DMS153 treated with DMSO at 0.1 percent for 48 hours (cell line): ENCODE measurements around the gene VPS39.

ENCODE experiments used
- DNase-seq: peaks from one replicate; lab custom pipeline; 2025; ENCODE audit not compliant: unreplicated experiment; lab: John Stamatoyannopoulos, UW

VPS39 gene

DNA sequence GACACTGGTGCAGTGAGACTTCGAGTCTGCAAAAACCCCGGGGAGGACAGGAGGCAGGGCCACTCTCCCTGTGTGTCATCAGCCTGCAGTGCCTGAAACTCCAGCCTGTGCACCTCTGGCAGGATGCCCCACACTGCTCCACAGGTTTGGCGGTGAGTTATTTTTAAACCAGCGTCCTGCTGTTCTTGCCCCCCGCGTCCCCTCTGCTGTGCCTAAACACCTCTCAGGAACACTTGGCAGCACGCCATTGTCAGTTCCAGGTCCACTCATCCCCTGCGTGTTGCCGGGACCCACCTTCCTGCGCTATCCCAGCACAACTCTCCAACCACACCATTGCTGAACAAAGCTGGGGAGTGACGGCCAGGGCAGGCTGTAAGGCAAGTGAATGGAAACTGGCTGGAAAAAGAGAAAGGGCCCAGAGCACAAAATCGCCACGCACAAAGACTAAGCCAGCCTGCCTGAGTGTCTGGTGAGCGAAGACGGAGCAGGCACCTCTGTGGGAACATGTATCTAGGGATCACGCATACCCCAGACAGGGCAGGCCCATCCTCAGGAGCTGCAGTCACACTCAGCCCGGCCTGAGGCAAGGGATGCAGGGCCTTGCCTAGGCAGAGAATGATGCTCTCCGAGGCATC lies 48.6 kb downstream of the VPS39 start:
- no peak for DNase-seq

DNA sequence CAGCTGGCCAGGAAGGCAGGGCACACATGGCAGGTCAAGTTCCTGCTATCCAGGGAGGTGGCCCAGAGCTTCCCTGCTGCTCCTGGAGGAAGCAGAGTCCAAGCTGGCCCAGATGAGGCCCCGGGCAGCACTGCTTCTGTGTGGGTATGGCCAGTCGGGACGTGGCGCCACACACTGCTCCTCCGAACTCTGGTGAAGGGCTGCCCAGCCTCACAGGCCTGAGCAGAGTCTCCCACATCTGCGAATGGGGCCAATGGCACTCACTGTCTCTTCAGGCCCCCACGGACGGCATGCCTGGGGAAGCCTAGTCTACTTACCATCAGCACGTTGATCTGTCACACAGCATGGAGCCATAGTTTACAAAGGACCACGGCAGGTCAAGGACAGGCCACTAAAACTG lies 49.2 kb downstream of the VPS39 start:
- DNase-seq, result no peak

DNA sequence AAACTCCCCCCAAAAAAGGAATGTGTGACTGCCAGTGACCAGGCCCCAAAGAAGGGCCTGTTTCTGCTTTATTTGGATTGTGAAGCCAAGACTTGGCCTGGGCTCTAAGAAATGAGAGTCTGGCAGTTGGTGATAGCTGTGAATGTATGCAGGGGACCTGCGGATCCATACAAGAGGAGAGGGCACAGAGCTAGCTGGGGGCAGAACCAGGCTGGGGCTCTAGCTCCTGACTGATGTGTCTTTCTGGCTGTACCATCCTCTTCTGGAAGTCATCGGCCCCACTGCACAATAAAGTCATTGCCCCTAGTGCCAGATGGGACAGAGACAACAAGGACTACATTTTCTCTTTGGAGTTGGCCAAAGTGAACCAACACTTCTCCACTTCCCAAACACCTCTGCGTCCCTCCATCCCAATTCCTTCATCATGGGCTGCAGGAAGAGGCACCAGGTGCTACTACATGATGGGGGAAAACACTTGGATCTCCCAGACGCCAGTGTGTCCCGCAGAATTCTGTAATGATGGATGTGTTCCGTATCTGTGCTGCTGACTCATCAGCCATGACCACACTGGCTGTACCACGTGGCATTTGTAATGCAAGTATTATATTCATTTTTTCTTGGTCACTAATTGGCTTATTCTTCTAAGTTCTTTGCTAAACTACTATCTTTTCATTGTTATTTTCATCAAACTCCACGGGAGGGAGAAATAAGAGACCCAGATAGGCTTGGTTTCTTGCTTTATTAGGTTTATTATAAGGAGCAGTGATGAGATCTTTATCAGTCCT lies 49.9 kb downstream of the VPS39 start:
- no peak for DNase-seq

DNA sequence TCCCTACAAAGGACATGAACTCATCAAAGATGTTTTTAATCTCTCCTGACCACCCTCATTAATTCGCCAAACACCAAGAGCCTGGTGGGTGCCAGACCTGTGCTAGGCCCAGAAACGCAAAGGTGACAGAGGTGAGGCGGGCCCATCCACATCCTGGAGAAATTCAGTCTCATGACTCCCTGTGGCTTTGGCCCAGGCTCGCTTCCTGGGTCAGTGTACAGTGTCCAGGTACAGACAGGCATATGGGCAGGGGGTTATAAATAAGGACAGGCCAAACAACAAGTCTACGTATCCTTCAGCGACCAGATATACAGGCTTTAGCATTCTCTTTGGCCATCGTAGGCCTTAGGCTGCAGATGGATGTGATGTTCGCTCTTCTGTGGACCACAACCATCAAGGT lies 50.7 kb downstream of the VPS39 start:
- DNase-seq, result no peak

DNA sequence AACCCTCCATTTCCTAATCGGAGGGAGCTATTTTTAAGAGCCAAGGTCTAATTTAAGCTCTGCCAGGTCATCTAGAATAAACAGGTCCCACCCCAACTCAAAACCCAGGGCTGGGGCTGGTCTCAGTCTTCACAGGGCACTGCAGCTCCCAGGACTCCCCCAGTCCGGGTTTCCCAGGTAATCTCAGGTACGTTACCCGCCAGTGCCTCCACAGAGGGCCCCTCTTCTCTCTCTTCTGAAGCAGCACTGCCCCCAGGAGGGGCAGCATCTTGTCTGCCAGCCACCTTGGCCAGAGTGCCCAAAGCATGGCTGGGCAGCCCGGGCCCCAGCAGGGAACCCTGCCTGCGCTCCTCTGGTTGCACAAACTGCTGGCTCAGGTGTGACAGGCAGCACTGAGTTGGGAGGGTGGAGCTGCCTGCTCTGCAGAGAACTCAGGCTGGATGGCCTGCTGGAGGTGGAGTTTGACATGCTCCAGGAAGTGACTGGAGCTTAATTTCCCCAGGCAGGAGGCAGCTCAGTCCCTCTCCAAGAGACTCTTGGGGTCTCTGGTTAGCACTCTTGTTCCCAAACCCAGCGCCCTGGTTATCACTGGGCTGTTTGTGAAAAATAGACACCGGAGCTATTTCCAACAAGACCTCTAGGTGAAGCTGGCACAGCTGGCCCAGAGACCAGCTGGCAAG lies 51.7 kb downstream of the VPS39 start, which contains the start of gene PLA2G4F:
PLA2G4F (minus strand) TSS at position 394 of the 680 bp plus-strand sequence; CDS start at position 307, 87 bp downstream.
- no peak for DNase-seq

DNA sequence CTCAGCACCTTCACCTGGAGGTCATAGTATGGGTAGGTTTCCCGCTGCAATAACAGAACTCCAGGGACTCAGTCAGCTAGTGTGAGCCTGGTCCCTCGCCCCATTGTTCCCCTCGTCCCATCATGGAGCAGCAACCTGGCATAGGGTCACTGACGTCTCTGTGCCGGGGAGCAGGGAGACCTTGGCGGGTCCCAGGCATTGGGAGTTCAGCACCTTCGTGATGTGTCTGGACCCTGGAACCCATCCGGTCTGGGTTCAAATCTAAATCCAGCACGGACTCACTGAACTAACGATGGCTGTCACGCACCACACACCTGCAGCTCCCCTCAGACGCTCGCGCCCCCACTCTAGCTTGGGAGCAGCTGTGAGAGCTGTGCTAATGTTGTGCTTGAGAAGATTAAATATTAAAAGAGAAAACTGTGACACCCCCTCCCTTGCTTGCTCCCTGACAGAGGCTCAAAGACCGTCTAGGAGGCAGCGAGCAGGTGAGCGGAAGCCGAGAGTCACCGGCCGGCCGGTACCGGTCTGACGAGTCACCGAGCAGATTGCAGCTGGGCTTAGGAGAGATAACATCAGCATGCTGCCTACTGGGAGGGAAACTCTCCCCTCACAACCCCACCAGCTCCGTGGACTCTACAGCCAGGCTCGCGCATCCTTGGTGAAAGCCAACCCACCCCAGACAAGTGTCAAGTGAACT lies 52.4 kb downstream of the VPS39 start:
- DNase-seq, result no peak

DNA sequence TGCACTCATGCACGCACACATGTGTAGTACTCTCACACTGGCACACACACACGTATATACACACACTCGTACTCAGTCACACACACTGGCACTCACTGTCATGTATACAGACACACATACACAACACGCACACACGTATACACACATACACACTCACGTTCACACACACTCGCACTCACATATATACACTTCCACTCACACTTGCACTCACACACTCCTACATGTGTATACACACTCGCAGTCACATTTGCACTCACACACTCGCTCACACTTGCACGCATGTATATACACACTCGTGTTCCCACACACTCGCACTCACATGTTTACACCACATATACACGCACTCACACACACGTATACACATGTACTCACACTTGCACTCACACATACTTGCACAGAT lies 53.1 kb downstream of the VPS39 start:
- no peak for DNase-seq

DNA sequence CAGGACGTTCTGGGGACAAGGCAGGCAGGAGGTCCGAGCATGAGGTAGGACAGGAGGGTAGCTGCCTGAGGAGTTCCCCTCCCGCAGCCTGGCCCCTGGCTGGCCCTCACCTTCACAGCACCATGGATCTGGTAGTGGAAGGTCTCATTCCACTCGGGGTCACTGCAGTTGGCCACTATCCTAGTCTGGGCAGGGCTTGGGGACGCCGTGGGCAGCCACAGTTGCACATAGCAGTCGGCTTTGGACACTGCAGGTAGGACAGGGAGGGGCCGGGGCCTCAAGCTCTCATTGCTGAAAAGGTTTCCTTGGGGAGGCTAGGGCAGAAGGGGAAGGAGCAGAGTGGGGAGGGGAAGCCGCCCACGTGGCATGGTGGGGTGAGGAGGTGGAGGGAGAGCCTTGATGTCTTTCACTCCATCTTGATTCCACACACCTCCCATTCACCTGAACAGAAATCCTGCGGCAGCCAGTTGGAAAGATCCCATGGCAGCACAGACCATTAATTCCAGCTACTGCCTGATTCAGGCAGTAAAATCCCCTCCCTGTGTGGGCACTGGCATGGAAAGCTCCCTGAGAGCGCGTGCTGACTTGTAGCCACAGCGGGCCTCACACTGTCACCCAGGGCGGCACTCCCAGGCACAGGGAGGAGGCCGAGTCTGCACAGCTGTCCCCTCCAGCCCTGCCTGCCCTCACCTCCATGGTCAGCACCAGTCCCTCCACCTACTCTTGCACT lies 53.7 kb downstream of the VPS39 start:
- DNase-seq, result no peak

DNA sequence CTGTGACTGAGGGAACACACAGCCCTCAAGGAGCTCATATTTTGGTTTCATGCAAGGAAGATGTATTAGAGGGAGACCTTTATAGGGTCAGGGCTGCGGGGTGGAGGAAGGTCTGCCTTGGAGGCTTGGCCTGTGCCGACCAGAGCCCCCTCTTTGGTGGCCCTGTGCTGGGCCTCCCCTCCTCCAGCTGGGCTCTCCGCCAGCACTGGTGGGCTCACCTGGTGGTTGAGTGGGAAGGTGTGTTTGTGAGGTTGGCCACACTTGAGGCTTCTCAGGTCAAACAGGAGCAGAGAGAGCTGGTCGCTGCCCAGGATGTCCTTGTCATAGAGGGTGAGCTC lies 54.3 kb downstream of the VPS39 start:
- no peak for DNase-seq

DNA sequence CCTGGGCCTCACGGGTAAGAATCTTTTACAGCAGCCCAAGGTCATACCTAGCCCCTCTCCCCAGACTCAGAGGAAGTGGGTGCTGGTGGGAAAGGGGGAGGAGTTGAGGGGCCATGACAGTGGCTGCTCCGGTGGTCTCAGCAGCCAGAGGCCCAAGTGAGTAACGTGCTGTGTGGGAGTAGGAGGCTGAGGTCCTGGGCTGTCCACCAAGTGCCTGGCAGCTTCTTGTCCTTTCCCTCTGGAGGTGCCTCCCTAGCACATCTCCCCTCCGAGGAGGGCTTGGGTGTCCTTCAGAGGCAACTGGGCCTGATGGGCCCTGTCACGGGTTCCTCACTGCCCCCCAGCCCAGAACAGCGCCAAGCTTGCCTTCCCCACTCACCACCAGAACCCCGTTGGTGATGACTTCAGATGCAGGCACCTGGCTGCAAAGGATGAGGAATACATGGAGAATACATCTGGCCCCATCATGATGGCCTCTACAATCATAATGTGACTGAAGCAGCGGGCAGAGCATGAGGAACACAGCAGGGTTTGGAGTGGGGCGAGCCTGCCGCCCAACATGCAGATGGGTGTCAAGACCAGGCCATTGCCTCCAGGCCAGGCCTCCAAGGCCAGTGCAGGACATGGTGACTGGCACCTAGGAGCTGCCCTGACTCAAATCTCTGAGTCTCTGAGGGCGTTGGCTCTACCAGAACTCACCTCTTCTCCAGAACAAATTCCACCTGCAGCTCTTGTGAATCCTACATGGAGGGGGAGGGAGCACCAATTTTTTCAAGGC lies 55.0 kb downstream of the VPS39 start:
- DNase-seq, result no peak

DNA sequence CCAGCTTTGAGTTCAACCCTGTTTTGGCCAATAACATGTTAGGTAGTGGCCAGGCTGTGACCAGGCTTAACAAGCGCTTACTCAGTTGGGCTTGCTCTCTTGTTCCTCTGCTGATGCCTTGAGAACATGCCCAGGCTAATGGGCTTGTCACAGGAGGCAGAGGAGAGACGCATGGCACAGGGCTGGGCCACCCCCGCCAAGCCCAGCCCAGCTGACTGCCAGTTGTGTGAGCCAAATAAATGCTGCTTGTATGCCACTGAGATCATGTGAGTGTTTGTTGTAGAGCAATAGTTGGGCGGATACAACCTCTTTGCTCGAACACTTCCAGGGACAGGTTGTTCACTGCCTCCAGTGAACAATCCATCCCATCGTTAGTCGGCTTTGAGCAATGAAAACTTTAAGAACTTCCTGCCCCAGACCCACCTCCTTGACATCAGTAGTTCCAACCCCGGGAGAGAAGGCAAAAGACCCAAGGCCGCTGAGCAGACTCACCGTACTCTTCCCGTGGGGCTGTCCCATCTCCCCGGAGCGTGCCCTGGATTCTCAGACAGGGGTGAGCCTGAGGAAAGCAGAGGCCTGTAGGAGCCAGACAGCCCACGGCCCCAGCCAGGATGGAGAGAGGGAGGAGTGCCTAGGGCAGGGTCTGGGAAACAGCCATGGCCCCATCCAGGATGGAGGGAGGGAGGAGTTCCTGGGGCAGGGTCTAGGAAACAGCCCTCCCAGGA lies 55.7 kb downstream of the VPS39 start:
- no peak for DNase-seq

DNA sequence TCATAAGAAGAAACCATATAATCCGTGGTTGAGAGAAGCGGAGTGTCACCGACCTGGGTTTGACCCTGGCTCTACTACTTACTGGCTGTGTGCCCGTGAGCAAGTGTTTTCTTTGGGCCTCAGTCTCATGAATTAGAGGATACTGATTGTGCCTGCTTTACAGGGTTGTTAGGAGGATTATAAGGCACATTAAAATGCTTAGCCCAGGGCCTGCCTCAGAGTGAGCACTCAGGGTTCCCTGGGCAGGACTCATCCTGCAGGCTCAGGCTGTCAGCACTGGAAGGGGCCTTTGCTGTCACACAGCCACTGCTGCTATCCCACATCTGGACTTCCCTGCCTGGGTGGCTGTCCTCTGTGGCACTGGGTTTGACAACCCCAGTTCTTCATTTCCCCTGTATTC lies 56.4 kb downstream of the VPS39 start:
- DNase-seq, result no peak

DNA sequence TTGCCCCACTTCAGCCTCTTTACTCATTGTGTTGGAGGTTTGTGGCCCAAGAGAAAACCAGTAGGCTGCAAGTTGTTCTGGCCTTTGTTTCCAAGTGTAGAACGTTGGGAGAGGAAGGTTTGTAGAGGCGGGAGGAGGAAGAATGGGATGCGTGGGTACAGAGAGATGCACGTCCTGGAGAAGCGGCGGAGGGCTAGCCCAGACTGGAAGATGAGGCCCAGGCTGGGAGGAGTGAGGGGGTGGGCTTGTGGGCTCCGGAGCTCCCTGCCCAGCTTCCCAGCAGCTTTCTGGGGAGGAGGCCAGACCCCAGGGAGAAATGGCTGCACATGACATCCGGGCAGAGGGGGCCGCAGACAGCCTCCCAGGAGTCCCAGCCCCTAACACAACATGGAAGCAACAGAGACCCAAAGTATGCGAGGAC lies 57.0 kb downstream of the VPS39 start:
- DNase-seq, result no peak

DNA sequence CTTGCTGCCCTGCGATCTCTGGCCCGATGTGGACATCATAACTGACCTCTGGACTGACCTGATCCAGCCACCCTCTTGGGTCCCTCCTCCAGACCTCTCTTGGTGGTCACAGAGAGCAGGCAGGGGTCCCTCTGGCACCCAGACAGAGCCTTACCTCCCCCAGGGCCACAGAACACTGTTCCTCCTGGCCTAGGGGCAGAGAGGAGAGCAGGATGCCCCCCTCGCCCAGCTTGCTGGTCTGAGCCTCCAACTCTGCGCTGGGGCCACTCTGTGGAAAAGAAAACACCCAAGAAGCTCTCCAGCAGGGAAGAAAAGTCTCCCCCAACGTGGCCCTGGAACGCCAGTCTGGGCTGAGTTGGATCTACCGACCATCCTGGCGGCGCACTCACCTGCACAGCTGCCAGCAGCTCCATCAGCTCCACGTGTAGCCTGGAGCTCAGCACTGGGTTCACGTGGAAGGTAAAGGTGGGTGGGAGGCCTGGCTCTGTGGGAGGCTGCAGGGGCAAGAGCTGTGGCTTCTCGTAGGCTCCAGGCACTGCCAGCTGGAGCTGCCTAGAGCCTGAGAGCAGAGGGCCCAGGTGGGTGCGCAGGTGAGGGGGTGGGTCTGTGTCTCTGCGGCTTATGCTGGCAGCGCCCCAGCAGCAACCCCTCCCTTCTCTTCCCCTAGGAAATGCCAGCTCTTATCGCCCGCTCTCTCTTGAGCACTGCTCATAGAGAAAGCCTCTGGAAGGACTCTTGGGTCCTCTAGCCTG lies 57.7 kb downstream of the VPS39 start:
- no peak for DNase-seq

DNA sequence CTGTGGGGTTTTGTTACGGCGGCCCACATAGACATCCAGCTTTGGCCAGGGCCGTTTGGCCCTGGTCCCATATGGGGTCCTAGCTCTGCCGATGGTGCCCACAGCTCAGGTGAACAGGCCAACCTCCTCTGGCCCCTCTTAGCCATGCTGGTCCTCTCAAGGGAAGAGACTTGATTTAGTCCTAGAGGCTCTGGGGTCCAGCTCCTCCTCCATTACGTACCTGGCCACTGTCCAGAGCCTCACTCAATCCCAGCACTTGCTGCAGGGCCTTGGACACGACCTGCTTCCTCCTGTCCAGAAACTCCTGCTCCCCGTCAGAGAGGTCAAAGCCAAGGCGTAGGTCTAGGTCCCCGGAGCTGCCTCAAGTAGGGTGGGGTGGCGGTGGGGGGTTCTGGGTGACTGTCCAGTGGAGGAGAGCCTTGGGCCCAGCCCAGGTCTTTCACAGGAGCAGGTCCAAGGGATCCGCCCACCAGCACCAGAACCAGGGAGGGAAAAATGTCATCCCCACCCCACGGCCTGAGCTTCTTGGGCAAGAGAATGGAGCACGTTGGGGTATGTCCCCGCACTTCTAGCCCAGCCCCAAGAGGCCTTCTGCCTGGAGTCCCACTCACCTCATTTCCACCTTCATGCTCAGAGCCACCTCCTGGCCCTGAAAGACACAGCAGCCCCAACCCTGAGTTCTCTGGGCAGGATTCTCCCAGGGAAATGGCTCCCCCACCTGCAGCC lies 58.4 kb downstream of the VPS39 start:
- no peak for DNase-seq

DNA sequence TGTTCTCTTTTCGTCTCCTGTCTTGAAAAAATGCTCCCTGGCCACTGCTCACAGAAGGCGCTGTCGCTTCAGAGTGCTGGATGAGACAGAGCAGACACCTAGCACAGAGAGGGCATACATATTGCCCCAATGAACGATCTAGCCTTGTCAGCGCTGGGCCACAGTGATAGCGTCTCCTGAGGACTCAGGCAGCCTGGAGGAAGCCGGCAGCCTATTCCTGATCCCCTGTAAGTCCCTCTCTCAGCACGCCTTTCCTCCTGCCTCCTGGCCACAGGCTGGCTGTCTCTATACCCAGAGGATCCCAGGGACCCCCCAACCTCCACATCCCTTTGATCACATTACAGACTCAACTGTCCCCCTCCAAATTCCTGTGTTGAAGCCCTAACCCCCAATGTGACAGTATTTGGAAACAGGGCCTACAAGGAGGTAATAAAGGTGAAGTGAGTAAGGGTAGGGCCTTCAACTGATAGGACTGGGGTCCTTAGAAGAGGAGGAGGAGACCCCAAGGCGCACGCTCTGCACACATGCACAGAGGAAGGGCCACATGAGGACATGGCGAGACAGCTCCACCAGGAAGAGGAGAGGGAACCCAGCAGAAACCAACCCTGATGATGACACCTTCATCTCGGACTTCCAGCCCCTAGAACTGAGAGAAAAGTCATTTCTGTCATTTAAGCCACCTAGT lies 59.2 kb downstream of the VPS39 start:
- DNase-seq, result no peak

DNA sequence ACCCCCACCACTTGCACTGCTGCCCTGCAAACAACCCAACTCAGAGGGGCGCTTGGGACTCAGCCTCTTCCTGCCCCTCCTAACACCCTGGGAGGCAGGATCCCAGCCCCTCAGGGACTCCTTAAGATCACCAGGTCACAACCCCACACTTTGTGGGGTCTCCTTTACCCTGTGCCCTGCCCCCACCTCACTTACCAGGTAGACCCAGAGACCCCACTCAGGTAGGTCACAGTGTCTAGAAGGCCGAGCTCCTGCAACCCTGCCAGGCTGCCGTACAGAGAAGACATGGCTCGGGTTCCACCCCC lies 60.7 kb downstream of the VPS39 start:
- no peak for DNase-seq
